Fibroblast of lung (primary cell): ENCODE results near the gene ATRX. TPM values are rescaled to one million over a fixed set of nuclear protein-coding genes. Genes with fewer than 3 reads are reported as not detected.
"Not testable (repeated sequence)": the region's sequence is repeated elsewhere in the genome, so short reads cannot be mapped to it uniquely, and the experiment has no call there.

ENCODE experiments used
- DNase-seq, 2 donors: peaks; one replicate each; pipeline versions ENCODE4 v3.0.0 to v3.0.0-alpha.2; 2010; ENCODE audit warnings: low read depth in 2 of 2
- H2AFZ ChIP-seq: 2 replicates; pipeline ENCODE4 v1.5.1; 2012; ENCODE audit warnings: low read length, control low read depth, inconsistent platforms
- H3K27ac ChIP-seq: 2 replicates; pipeline ENCODE4 v1.5.1; 2011; ENCODE audit warnings: low read length, control low read depth; ENCODE audit not compliant: insufficient read depth
- H3K27me3 ChIP-seq: 2 replicates; pipeline ENCODE4 v1.5.1; 2011; ENCODE audit warnings: mild to moderate bottlenecking, low read length; ENCODE audit not compliant: control insufficient read depth, insufficient read depth
- H3K36me3 ChIP-seq: 2 replicates; pipeline ENCODE4 v1.5.1; 2011; ENCODE audit warnings: low read length; ENCODE audit not compliant: control insufficient read depth, insufficient read depth
- H3K4me1 ChIP-seq: 2 replicates; pipeline ENCODE4 v1.5.1; 2011; ENCODE audit warnings: low read length; ENCODE audit not compliant: control insufficient read depth, insufficient read depth; ENCODE audit errors: extremely low read depth
- H3K4me2 ChIP-seq: 2 replicates; pipeline ENCODE4 v1.5.1; 2011; ENCODE audit warnings: low read length, control low read depth; ENCODE audit not compliant: insufficient read depth; ENCODE audit errors: extremely low read depth
- H3K4me3 ChIP-seq, 4 experiments: fragments of 200-600 bp in 1 of 4; sonication (generic) in 1 of 4; replicated peaks in 1 of 4; 2 replicates each; pipeline ENCODE4 v1.5.1; 2011 to 2016; ENCODE audit warnings: low read length in 4 of 4, low read depth in 3 of 4, mild to moderate bottlenecking in 3 of 4, control low read depth in 2 of 4, inconsistent platforms in 1 of 4, mixed read lengths in 1 of 4; ENCODE audit not compliant: insufficient read depth in 1 of 4; ENCODE audit errors: control extremely low read depth in 1 of 4
- H3K79me2 ChIP-seq: 2 replicates; pipeline ENCODE4 v1.5.1; 2012; ENCODE audit warnings: mild to moderate bottlenecking, low read length, inconsistent platforms; ENCODE audit not compliant: control insufficient read depth, insufficient read depth
- H3K9ac ChIP-seq: 2 replicates; pipeline ENCODE4 v1.5.1; 2011; ENCODE audit warnings: mild to moderate bottlenecking, low read length, control low read depth; ENCODE audit not compliant: insufficient read depth
- H3K9me3 ChIP-seq: 2 replicates; pipeline ENCODE4 v1.5.1; 2012; ENCODE audit warnings: low read depth, low read length; ENCODE audit not compliant: control insufficient read depth, insufficient read depth
- H4K20me1 ChIP-seq: 2 replicates; pipeline ENCODE4 v1.5.1; 2011; ENCODE audit warnings: low read length; ENCODE audit not compliant: control insufficient read depth, insufficient read depth; ENCODE audit errors: extremely low read depth
- EZH2 ChIP-seq: IDR thresholded peaks from 2 replicates; pipeline ENCODE4 v1.5.1; 2012; ENCODE audit warnings: low read length, control low read depth, mild to moderate bottlenecking; ENCODE audit errors: missing control alignments
- polyA plus RNA-seq, 2 donors: library from polyadenylated mRNA; depleted of rRNA in 1 of 2; stranded (reverse) in 1 of 2; unstranded in 1 of 2; fragments of >200 nt; gene quantifications; 2 replicates each; pipeline ENCODE4 v1.2.1, GENCODE V29; 2011 to 2012; ENCODE audit warnings: missing spikeins in 1 of 2
- total RNA-seq: library from RNA; depleted of rRNA; stranded (reverse); fragments of >200 nt; gene quantifications from 2 replicates; pipeline ENCODE4 v1.2.1, GENCODE V29; 2014
- TF ChIP-seq, protein P1 (sequence below), 2 donors: IDR thresholded peaks in 1 of 2; conservative IDR thresholded peaks in 1 of 2; 1 replicate in 1 of 2; 2 replicates in 1 of 2; pipeline ENCODE4 v1.5.1; 2011 to 2012; ENCODE audit warnings: low read length in 2 of 2, control low read depth in 1 of 2, inconsistent platforms in 1 of 2, low read depth in 1 of 2, mild to moderate bottlenecking in 1 of 2

Gene ATRX
- total and polyA plus RNA-seq, 2 donors (not counting 1 experiment from before 2014, with no cell fraction given), result 52.6 to 100 TPM

DNA sequence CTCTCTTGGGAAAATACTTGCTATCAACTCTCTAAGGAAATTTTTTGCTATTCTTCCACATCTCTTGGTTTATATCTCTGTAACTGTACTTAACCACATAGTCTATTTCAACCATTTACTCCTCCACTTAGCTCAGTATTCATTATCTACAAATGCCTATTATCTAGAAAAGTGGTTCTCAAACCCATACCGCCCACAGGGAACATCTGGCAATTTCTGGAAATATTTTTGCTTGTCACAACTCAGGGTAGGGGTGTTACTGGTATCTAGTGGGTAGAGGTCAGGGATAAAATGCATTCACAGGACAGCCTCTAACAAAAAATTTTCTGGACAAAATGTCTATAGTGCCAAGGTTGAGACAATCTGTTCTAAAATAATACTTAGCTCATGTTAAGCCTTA, 14.4 kb downstream of the ATRX start:
- peak in 1 of 2 donors; percentile 58 for DNase-seq
- Histone ChIP-seq H4K20me1 (no peaks in the 10 kb centered on the region), H2AFZ (no peak overlapping the region), H3K27me3 (no peaks in the 10 kb centered on the region), H3K9ac (no peak overlapping the region), H3K9me3 (no peaks in the 10 kb centered on the region), H3K4me1 (no peaks in the 10 kb centered on the region), H3K79me2 (peaks cover 68% of the 10 kb centered on the region), H3K4me3 (no peak overlapping the region), H3K27ac (no peak overlapping the region), H3K36me3 (no peaks in the 10 kb centered on the region), H3K4me2 (no peak overlapping the region)
- no peak for TF ChIP-seq EZH2
- TF ChIP-seq, protein P1, sequence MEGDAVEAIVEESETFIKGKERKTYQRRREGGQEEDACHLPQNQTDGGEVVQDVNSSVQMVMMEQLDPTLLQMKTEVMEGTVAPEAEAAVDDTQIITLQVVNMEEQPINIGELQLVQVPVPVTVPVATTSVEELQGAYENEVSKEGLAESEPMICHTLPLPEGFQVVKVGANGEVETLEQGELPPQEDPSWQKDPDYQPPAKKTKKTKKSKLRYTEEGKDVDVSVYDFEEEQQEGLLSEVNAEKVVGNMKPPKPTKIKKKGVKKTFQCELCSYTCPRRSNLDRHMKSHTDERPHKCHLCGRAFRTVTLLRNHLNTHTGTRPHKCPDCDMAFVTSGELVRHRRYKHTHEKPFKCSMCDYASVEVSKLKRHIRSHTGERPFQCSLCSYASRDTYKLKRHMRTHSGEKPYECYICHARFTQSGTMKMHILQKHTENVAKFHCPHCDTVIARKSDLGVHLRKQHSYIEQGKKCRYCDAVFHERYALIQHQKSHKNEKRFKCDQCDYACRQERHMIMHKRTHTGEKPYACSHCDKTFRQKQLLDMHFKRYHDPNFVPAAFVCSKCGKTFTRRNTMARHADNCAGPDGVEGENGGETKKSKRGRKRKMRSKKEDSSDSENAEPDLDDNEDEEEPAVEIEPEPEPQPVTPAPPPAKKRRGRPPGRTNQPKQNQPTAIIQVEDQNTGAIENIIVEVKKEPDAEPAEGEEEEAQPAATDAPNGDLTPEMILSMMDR (conservative IDR thresholded peaks at IDR 0.05 in 1 of 2, IDR thresholded peaks at IDR 0.05 in 1 of 2; ENCODE audit: low read depth in 1 of 2, low read length in 2 of 2), result no peak

DNA sequence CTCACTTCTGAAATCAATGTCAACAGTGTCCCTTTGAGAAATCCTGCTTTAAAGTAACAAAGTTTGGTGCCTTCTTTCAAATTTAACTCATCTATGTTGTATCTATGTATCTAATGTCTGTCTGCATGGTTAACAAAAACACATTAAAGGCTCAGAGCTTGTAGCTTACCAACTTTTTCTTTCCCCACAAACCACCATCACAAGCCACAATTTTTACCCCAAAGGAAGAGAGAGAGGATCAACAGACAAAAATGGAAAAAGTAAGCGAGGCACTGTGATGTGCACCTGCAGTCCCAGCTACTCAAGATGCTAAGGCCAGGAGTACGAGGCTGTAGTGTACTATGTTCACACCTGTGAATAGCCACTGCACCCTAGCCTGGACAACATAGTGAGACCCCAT, 17.2 kb downstream of the ATRX start:
- no peak for TF ChIP-seq EZH2
- TF ChIP-seq, protein P1 (conservative IDR thresholded peaks at IDR 0.05 in 1 of 2, IDR thresholded peaks at IDR 0.05 in 1 of 2; ENCODE audit: low read depth in 1 of 2, low read length in 2 of 2), result no peak
- H3K9me3 ChIP-seq, result no peaks in the 10 kb centered on the region
- H3K4me1 ChIP-seq, result no peaks in the 10 kb centered on the region
- H3K36me3 ChIP-seq, result no peaks in the 10 kb centered on the region
- H3K4me2 ChIP-seq, result no peak overlapping the region
- no peak overlapping the region for H3K9ac ChIP-seq
- no peak overlapping the region for H3K27ac ChIP-seq
- H3K79me2 ChIP-seq, result peaks cover 46% of the 10 kb centered on the region
- no peak overlapping the region for H3K4me3 ChIP-seq
- H2AFZ ChIP-seq, result no peak overlapping the region
- H4K20me1 ChIP-seq, result peaks cover 2% of the 10 kb centered on the region
- H3K27me3 ChIP-seq, result no peaks in the 10 kb centered on the region
- no peak for DNase-seq

DNA sequence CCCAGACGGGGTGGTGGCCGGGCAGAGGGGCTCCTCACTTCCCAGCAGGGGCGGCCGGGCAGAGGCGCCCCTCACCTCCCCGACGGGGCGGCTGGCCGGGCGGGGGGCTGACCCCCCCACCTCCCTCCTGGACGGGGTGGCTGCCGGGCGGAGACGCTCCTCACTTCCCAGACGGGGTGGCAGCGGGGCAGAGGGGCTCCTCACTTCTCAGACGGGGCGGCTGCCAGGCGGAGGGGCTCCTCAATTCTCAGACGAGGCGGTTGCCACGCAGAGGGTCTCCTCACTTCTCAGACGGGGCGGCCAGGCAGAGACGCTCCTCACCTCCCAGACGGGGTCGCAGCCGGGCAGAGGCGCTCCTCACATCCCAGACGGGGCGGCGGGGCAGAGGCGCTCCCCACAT, 19.8 kb downstream of the ATRX start:
- not testable (repeated sequence) for H3K4me2 ChIP-seq, H3K4me3 ChIP-seq, H2AFZ ChIP-seq, H3K36me3 ChIP-seq, DNase-seq, H3K9me3 ChIP-seq, H3K27ac ChIP-seq, H3K9ac ChIP-seq, H3K4me1 ChIP-seq, H4K20me1 ChIP-seq, H3K27me3 ChIP-seq
- H3K79me2 ChIP-seq, result peaks cover 32% of the 10 kb centered on the region
